Effector memory CD8-positive, alpha-beta T cell (primary cell): Measurements from ENCODE around the gene DYNC1LI2.
"Not testable (repeated sequence)": the region's sequence is repeated elsewhere in the genome, so short reads cannot be mapped to it uniquely, and the experiment has no call there.

Source experiments
- ATAC-seq: fragments of 150-1000 bp; cut with Tn5 transposase; replicated peaks from 2 replicates; pipeline ENCODE4 v1.10.0; 2021; ENCODE audit warnings: mild to moderate bottlenecking, moderate library complexity
- DNase-seq, 3 experiments: peaks; one replicate each; pipeline ENCODE4 v3.0.0; 2021
- H3K27ac Mint-ChIP-seq, 2 donors: one replicate each; pipeline ENCODE4 v1.8.0; 2022; ENCODE audit warnings: mild to moderate bottlenecking in 2 of 2, mixed read lengths in 2 of 2, moderate library complexity in 2 of 2
- H3K27me3 Mint-ChIP-seq, 2 donors: one replicate each; pipeline ENCODE4 v1.8.0; 2022; ENCODE audit warnings: mixed read lengths in 2 of 2
- H3K36me3 Mint-ChIP-seq: one replicate; pipeline ENCODE4 v1.8.0; 2022; ENCODE audit warnings: mild to moderate bottlenecking, moderate library complexity, mixed read lengths; ENCODE audit not compliant: insufficient read depth
- H3K4me1 Mint-ChIP-seq, 2 donors: one replicate each; pipeline ENCODE4 v1.8.0; 2022; ENCODE audit warnings: low read depth in 2 of 2, mixed read lengths in 2 of 2
- H3K4me3 Mint-ChIP-seq, 2 donors: one replicate each; pipeline ENCODE4 v1.8.0; 2022; ENCODE audit warnings: mild to moderate bottlenecking in 2 of 2, mixed read lengths in 2 of 2, moderate library complexity in 2 of 2
- H3K9me3 Mint-ChIP-seq, 2 donors: one replicate each; pipeline ENCODE4 v1.8.0; 2022; ENCODE audit warnings: mixed read lengths in 2 of 2

The DYNC1LI2 gene

DNA sequence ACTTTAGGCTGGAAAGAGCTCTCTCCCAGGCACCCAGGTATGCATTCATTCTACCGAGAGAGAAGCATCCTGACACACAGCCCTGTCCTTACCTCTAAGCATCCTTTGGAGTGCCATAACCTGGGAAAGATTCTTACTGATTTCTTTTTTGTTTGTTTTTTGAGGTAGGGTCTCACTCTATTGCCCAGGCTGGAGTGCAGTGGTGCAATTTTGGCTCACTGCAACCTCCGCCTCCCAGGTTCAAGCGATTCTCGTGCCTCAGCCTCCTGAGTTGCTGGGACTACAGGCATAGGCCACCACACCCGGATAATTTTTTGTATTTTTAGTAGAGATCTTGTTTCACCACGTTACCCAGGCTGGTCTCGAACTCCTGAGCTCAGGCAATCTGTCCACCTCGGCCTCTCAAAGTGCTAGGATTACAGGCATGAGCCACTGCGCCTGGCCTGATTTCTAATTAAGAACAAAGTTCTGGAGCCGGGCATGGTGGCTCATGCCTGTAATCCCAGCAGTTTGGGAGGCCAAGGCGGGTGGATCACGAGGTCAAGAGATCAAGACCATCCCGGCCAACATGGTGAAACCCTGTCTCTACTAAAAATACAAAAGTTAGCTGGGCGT lies 65.8 kb downstream of the DYNC1LI2 start:
- H3K27ac Mint-ChIP-seq, H3K4me1 Mint-ChIP-seq, H3K4me3 Mint-ChIP-seq, H3K9me3 Mint-ChIP-seq, ATAC-seq, H3K36me3 Mint-ChIP-seq, H3K27me3 Mint-ChIP-seq, DNase-seq: not testable (repeated sequence)

DNA sequence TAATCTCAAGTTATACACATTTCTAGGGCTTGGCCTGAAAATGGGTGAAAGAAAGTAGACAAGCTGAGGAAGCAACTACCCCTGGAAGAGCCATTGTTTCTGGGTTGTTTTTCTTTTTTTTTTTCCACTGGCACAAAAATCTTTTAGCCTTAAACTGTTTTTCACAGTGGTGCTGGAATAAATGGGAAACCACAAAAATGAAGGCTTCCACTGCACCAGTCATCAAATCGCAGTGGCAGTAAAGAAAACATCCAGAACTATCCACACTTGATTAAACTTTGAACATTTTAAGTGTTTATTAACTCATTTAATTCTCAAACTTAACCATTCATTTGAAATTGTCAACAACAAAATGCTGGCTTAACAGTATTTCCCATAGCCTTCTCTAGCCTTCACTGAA lies 69.1 kb downstream of the DYNC1LI2 start:
- H3K4me1 Mint-ChIP-seq, result no peaks in the 10 kb centered on the region
- no peaks in the 10 kb centered on the region for H3K27me3 Mint-ChIP-seq
- H3K9me3 Mint-ChIP-seq, result no peaks in the 10 kb centered on the region
- no peak overlapping the region for H3K4me3 Mint-ChIP-seq
- DNase-seq (no peak), ATAC-seq (no peak)
- H3K27ac Mint-ChIP-seq, result no peak overlapping the region
- peaks cover 2% of the 10 kb centered on the region for H3K36me3 Mint-ChIP-seq

DNA sequence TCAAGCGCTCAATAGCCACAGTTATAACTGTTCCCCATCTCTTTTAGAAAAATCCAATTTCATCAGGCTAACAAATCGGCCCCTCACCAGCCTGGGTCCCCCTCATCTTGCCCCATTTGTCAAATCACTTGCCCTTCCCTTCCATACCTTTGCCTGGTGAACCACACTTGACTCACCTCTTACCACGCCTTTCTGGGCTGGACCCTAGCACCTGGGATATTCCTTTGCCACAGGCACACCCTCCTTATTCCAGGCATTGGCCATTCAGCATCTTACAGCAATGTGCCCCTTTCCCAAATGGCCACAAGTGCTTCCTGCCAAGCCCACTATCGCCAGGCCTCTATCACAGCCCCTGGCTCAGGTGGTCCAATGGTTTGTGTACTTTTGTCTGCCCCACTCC lies 69.7 kb downstream of the DYNC1LI2 start:
- H3K36me3 Mint-ChIP-seq, result peaks cover 2% of the 10 kb centered on the region

DNA sequence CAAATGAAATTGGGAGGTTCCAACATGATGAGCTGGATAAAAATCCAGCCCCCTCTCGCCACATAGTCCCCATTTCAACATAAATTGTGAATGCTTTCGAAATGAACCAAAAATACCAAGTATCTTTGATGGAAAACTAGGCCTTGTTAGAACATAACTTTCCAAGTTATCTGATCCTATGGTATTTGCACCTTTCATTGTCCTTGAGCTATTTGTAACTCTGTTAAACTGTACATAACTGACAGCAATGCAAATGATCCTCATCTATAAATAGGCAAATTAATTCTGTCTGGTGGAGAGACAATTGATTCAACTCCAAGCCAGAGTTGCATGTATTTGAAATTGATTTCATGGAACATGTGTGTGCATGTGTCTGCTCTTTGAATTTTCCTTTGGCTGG lies 73.1 kb downstream of the DYNC1LI2 start:
- ATAC-seq, result no peak
- Mint-ChIP-seq H3K27me3 (no peaks in the 10 kb centered on the region), H3K4me1 (no peaks in the 10 kb centered on the region), H3K36me3 (peaks cover 2% of the 10 kb centered on the region), H3K9me3 (no peaks in the 10 kb centered on the region), H3K27ac (no peak overlapping the region), H3K4me3 (no peak overlapping the region)
- no peak for DNase-seq

More for the DNA sequence above, 69.7 kb downstream of the DYNC1LI2 start:
- Mint-ChIP-seq H3K4me3 (no peak overlapping the region), H3K4me1 (no peaks in the 10 kb centered on the region), H3K9me3 (no peaks in the 10 kb centered on the region), H3K27me3 (no peaks in the 10 kb centered on the region), H3K27ac (no peak overlapping the region)
- DNase-seq (no peak), ATAC-seq (no peak)

DNA sequence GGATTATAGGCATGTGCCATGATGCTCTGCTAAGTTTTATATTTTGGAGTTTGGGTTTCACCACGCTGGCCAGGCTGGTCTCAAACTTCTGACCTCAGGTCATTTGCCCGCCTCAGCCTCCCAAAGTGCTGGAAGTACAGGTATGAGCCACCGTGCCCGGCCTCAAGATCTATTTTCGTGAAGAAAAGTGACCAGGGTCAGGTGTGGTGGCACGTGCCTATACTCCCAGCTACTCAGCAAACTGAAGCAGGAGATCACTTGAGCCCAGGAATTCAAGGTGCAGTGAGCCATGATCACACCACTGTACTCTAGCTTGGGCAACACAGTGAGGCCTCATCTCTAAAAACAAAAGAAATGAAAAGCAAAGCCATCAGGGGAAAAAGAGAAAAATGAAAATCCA lies 73.6 kb downstream of the DYNC1LI2 start:
- no peak for DNase-seq
- H3K27ac Mint-ChIP-seq, result peak overlapping the region in 1 of 2 donors; percentile 79
- H3K4me3 Mint-ChIP-seq, result no peak overlapping the region
- no peaks in the 10 kb centered on the region for H3K27me3 Mint-ChIP-seq
- ATAC-seq, result no peak
- H3K36me3 Mint-ChIP-seq, result peaks cover 2% of the 10 kb centered on the region
- no peaks in the 10 kb centered on the region for H3K4me1 Mint-ChIP-seq
- no peaks in the 10 kb centered on the region for H3K9me3 Mint-ChIP-seq

DNA sequence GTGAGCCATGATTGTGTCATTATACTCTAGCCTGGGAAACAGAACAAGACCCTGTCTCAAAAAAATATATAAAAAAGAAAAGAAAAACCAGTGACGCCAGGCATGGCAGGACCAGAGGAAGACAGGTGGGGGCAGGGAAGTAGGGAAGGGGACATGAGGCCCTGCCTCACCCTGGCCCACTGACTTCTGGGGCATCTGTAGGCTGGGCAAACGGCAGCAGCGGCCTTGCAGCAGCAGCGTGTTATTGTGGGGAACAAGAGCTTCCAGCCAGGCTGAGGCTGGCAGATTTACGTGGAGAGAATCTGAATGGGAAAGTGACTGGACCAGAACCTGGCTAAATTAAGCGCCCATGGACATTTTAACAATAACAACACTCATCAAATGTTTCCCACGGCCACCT lies 74.2 kb downstream of the DYNC1LI2 start:
- Mint-ChIP-seq H3K4me3 (no peak overlapping the region), H3K27me3 (no peaks in the 10 kb centered on the region), H3K36me3 (peaks cover 2% of the 10 kb centered on the region), H3K9me3 (no peaks in the 10 kb centered on the region), H3K4me1 (no peaks in the 10 kb centered on the region), H3K27ac (no peak overlapping the region)
- DNase-seq (no peak), ATAC-seq (no peak)

DNA sequence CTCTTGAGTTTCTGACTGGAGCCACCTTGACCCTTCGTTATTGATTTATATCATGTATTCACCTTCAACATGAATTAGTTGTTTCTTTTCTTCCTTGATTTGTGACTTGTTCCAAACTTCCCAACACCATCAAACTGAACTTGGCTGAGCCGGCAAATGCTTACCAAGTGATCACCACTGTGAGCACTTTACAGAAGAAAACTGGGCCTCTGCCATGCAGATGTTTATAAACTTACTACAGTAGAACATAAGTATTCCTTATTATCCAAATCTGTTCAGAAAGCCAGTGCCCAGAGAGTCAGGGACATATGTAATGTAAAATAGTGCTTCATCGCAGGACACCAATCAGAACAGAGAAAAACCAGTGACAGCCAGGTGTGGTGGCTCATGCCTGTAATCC lies 74.8 kb downstream of the DYNC1LI2 start:
- Mint-ChIP-seq H3K36me3 (peaks cover under 1% of the 10 kb centered on the region), H3K9me3 (no peaks in the 10 kb centered on the region), H3K27me3 (no peaks in the 10 kb centered on the region), H3K4me1 (no peaks in the 10 kb centered on the region), H3K27ac (no peak overlapping the region), H3K4me3 (no peak overlapping the region)
- no peak for ATAC-seq
- DNase-seq, result no peak

DNA sequence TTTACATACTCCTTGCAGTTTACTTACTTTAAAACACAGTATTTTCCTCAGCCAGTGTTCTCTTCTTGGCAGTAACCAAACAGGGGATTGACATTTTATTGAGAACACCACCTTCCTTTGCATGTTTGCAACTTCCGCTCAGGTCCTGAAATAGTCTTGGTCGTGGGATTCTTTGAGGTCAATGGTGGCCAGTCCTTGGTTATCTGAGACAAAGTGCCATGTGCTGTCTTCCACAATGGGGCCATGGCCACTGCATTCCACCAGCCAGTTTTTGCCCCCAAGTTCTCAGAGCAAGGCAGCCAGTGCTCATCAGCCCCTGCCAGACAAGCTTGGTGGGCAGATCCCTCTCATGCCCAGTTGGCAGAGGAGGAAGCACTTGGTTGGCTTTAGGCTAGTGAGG lies 77.7 kb downstream of the DYNC1LI2 start:
- Mint-ChIP-seq H3K4me3 (no peak overlapping the region), H3K9me3 (no peaks in the 10 kb centered on the region), H3K27me3 (no peaks in the 10 kb centered on the region), H3K36me3 (no peaks in the 10 kb centered on the region), H3K27ac (no peak overlapping the region), H3K4me1 (no peaks in the 10 kb centered on the region)
- no peak for DNase-seq
- ATAC-seq, result no peak
